Measurements from ENCODE around the gene SLC36A3.
A peak's percentile ranks its signal among the peaks of the same experiment; 100 is the strongest.

Gene SLC36A3

DNA sequence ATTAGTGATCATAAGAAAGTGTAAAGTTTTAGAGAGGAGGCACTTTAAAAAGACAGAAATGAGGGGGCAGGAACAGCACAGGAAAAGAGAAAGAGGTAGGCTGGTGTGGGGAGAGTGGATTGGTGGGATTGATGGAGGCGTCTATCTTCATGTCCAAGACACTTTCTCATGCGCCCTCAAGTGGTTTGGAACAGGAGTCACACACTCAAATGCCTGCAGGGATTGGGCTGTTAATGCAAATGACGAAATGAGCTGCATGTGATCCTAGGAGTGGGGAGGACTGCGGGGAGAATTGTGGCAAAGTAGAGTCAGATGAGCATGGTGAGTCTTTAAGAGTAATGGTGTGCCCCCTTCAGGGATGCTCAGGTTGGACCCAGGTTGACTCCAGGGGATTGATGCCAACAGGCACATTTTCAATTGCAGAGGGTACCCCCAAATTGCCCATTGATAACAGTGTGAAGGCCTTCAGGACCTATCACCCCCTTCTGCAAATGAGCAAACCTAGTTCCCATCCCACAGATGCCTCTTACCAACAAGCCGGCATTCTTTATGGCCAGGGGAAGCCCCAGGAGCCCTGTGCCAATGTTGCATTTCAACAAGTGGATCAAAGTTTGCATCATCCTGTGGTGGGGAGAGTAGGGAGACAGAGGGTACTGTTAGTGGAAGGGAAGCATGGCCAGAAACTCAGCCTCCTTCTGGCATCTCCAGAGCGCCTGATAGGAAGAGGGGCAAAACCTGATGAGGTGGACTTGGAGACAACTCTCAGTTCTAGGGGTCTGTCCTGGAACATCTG lies 5.3 kb downstream of the SLC36A3 start:
- DNase-seq = peak; percentile 76

DNA sequence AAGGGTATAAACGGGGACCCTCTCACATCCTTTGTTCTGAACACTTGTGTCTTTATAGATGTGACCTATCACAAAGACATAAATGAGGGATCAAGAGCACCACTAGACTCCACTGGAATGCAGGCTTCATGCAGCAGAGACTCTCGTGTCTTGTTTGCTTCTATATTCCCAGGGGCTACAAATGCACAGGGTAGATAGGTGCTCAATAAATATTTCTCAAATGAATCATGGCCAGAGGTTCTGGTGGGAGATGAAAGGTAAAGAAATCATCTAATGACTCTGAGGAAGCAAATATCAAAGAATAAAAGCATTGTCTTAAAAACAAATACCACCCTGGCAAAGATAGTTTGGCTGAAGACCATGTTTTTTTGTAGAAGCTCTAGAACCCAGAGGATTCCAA lies 6.6 kb downstream of the SLC36A3 start:
- no peak for DNase-seq

DNA sequence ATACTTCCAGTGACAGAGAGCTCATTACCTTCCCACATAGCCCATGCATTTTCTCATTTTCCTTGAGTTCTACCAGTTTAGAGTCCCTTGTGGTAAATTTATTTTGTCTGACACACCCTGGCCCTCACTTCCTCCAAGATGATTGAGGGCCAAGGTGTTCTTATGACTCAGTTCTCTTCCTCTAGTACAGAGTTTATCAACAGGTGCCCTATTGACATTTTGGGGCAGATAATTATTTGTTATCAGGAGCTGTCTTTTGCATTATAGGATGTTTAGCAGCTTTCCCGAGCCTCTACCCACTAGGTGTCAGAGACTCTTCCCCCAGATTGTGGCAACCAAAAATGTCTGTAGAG lies 7.1 kb downstream of the SLC36A3 start:
- no peak for DNase-seq

- peak; percentile 24 for DNase-seq
Measured at GRCh38 chr5:151295791-151296477, 7.6 kb downstream of the SLC36A3 start.

DNA sequence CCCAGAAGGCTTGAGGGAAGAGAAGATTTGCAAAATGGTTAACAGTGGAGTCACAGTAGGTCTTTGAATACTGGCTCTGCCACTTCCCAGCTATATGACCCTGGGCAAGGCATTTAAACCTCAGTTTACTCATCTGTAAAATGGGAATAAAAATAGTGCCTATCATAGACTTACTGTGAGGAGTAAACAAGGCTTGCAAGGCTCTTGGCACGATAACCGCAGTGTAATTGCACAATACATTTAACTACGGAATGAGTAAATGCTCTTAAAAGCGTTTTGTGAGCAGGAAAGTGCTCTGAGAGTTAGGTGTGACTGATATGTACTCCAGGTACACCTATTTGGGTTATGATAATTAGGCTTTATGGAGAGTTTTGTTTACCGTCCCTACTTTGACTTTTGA lies 8.4 kb downstream of the SLC36A3 start:
- no peak for DNase-seq

DNA sequence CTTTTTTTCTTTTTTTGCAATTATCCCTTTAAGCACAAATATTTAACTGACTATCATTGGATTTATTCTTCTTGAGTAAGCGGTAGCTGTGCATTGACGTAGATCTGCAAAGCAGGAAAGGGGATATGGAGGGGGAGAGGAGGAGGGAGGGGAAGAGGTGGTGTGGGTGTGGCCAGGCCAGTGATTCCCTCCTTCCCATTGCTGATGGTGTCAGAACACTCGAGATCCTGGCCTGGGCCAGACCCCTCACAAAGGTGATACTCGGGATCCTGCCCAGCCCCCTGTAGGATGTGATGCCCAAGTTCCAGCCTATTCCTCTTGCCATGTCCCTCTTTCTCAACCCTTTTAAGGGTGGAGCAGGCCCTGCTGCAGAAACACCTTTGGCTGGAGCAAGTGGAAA lies 9.9 kb downstream of the SLC36A3 start:
- no peak for DNase-seq

DNA sequence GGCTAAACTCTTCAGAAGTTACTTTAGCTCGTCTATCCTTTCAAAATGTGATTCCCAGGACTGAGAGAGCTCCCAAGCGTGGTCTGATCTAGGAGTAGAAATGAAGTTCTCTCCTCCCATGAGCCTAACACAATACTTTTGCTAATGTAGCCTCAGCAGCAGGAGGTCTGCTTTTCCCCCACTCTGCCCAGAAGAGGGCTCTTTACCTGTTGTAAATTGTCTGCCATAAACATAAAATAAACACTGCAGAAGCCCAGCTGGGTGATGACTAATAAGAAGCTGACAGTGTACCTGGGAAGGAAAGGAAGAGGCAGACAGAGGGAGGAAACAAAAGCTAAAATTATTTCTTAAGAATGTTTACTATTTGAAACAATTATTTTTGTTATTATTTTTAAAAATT lies 15.4 kb downstream of the SLC36A3 start:
- DNase-seq = no peak

GRCh38 chr5:151286246-151286645 lies 17.3 kb downstream of the SLC36A3 start:
- DNase-seq = no peak

GRCh38 chr5:151285683-151286082 lies 17.9 kb downstream of the SLC36A3 start:
- no peak for DNase-seq

DNA sequence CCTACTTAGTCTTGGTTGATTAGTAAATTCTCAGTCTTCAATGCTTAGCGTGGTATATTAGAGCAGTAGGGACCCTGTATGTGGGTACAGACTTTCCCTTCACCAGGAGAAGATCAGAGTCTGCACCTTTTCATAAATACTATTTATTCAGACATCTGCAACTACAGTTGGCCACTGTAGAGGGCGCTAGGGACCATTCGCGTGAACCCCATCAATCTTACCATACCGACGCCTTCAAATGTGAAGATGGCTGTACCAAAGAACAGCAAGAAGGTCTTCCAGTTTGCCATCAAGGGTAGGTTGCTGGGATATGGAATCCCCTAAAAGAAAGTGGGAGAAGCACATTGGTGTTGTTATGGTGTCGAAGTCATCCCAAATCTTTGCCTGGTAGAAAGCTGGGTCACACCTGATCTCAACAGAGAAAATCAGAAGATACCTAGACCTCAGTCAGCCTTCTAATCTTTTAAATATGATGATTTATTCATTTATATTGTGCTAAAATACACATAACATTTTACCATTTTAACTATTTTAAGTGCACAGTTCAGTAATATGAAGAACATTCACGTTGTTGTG lies 19.1 kb downstream of the SLC36A3 start:
- DNase-seq = no peak

- no peak for DNase-seq
Measured at GRCh38 chr5:151283120-151283825, 20.3 kb downstream of the SLC36A3 start.

DNA sequence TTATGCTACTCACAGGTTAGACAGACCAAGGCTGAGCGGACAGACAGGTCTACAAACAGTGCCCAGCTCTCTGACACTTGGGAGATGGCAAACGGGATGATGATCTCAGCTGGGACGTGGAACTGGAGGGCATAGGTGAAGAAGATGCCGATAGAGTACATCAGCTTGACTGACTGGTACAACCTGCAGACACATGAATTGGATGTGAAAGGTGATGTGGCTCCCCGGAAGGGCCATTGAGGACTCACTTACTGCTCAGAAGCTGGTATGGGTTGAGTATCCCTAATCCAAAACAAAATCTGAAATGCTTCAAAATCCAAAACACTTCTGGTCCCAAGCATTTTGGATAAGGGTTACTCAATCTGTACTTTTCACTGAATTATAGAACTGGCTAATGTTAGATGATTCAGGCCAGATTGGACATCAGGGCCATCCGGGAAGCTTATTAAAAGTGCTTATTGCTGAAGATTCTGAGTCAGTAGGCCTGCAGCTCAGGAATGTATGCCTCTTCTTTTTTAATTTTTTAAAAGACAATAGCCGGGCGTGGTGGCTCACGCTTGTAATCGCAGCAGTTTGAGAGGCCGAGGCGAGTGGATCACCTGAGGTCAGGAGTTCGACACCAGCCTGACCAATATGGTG lies 22.4 kb downstream of the SLC36A3 start:
- DNase-seq = no peak

DNA sequence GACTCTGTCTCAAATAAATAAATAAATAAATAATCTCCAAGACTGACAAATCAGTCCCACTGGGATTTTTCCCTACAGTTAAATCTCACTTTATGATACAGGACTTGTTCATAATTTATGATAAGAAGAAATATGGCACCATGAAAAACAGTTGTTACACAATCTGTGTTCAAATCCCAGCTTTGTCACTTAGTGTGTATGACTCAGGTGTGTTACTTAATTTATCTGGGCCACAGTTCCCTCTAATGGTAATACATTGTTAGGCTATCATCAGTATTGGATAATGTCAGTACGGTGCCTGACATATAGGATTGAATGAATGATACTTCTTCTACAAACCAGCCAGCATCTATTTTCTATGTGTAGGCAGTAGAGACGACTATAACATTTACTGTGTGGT lies 23.1 kb downstream of the SLC36A3 start:
- DNase-seq = peak; percentile 45

DNA sequence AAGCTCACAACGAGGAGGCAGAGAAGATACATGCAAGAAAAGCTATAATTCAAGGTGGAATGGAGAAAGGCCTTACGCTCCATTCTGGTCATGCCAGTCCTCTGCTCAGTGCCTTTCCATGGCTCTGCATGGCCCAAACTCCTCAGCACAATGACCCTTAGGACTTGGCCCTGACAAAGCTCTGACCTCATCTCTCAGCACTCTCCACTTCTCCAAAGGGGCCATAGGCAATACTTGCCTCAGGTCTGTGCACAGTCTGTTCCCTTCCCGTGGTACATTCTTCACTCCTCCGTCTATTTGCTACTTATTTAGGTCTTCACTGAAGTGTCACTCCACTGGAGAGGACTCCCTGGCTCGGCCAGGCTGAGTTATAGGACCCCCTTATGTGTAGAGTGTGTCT lies 24.7 kb downstream of the SLC36A3 start:
- DNase-seq = no peak

GRCh38 chr5:151275803-151276202 lies 27.8 kb downstream of the SLC36A3 start:
- no peak for DNase-seq

GRCh38 chr5:151274666-151275065 lies 28.9 kb downstream of the SLC36A3 start:
- DNase-seq = no peak

GRCh38 chr5:151271336-151271735 lies 32.2 kb downstream of the SLC36A3 start:
- peak; percentile 60 for DNase-seq

- peak; percentile 97 for DNase-seq
Measured at GRCh38 chr5:151270599-151270998, 33.0 kb downstream of the SLC36A3 start.

DNA sequence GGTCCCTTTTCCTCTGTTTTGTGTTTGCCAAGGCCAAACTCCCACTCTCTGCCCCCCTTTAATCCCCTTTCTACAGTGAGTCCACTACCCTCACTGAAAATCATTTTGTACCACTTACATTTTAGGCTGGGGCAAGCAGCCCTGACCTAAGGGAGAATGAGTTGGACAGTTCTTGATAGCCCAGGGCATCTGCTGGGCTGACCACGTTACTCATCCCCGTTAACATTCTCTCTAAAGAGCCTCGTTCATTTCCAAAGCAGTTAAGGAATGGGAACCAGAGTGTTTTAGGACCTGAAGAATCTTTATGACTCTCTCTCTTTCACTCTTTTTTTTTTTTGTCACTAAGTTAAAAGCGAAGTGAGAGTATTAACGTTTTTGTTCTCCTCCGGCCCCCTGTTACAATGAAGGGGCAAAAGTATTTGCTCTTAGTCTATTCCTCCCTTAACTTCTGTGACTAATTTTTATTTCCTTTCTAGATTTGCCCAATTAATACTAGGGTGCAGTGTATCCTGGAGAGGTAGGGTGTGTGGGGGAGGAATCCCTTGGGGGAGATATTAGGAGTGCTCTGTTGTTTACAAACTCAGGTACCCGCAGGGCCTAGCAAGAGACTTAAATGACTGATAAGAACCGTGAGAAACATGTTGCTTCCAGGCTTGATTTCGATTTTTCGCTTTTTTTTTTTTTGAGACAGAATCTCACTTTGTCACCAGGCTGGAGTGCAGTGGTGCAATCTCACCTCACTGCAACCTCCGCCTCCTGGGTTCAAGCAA lies 35.9 kb downstream of the SLC36A3 start:
- DNase-seq = no peak

DNA sequence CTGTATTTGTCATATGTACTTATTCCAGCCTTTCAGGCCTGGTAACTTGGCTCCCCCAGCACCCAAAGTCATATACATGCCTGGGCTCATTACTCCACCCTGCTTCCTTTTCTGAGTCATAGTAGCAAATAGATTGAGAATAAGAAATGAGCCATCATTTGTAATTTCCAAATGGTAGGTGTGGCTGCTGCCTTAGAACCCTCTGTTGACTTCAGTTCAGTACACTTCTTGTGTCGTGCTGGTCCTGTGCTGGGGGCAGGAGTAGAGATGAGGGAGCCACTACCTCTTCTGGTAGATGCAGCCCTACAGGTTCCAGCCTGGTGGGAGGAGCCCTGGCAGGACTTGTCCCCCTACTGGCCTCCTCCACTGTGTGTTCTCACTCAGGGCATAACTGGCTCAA lies 39.5 kb downstream of the SLC36A3 start:
- peak; percentile 91 for DNase-seq

DNA sequence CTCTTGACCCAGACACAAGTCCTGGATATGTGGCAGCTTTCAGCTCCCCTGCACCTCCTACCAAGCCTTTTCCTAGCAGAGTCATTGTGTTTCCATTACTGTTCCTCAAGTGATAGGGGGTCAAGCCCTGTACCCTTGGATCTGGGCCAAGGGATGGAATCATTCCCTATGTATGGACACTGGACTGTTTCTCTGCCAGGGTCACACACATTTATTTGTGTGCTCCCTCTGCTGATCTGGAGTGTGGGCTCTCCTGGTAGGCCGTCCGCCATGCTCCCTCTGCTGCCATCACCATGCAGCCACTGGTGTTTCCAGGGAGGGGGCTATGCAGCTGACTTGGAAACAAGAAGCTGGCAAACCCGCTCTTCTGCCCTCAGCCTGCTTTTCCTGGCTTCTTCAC lies 41.0 kb downstream of the SLC36A3 start:
- DNase-seq = no peak

- DNase-seq = no peak
Measured at GRCh38 chr5:151259931-151260330, 43.6 kb downstream of the SLC36A3 start.

Measured in inflammatory macrophage treated with lipopolysaccharide for 4 hours (primary cell).